ENCODE data around the gene TMEM141.

TMEM141 gene

DNA sequence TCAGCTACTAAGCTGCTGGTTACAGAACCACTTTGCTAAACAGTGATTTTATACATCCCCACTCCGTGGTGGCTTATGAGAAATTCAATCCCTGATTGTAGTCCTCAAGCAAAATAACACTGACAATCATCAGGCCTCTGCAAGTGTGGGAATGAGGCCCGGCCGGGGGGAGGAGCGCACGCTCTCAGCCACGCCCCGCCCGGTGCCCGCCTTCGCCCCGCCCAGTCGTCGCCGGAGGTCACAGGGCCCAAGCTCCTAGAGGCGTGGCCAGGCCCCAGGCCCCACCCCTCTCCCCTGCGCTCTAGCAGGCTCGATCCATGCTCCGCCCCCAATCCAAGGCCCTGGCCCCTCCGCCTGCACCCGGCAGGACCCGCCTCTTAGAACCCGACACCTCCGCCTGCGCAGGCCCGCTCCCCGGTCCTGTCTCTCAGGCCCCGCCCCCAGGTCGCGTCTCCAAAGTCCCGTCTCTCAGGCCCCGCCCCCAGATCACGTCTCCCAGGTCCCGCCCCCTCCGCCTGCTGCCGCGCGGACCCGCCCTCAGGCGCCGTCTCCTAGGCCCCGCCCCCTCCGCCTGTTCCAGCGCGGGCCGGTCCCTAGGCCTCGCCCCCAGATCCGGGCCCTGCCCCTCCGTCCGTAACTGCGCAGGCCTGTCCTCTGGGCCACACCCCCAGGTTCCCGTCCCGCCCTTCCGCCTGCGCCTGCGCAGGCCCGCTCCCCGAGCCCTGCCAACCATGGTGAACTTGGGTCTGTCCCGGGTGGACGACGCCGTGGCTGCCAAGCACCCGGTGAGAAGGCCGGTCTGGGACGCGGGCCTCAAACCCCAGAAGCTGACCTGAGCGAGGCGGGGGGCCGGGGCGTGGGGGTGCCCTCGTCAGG is at the start of gene TMEM141:
TMEM141 (plus strand) TSS at position 705 of the 876 bp plus-strand sequence; CDS start at position 732, 27 bp downstream.
- DNase-seq (ENCODE audit: low spot score): peak; percentile 99

DNA sequence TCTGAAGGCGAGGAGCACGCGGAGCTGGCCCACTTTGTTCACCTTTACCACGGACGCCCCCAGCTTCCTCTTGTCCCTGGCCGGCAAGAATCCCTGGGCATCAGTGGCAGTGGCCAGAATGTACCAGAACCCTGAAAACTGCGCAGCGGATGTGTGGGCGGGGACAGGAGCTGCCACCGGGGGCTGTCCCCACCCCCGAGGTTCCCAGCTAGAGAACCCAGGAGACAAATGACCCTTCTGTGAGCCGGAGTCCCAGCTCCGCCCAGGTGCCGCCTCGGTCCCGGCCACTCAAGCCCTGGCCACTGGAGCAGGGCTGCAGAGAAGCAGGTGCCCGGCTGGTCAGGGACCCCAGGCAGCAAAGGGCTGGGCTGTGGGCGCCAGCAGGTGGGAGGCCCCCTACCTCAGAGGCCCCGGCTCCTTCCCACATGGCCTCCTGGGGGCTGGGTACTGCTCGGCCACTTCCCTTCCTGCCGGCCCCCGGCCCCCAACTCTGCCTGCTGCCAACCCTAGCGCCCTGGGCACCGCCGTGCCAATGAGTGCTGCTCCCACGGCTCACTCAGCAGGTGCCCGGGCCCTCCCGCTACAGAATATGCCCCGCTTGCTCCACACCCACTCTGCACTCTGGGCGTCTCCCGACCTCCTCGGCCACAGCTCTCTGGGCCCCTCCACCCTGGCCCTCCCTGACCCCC is 49.1 kb upstream of the TMEM141 start:
- no peak for DNase-seq (ENCODE audit: low spot score)

DNA sequence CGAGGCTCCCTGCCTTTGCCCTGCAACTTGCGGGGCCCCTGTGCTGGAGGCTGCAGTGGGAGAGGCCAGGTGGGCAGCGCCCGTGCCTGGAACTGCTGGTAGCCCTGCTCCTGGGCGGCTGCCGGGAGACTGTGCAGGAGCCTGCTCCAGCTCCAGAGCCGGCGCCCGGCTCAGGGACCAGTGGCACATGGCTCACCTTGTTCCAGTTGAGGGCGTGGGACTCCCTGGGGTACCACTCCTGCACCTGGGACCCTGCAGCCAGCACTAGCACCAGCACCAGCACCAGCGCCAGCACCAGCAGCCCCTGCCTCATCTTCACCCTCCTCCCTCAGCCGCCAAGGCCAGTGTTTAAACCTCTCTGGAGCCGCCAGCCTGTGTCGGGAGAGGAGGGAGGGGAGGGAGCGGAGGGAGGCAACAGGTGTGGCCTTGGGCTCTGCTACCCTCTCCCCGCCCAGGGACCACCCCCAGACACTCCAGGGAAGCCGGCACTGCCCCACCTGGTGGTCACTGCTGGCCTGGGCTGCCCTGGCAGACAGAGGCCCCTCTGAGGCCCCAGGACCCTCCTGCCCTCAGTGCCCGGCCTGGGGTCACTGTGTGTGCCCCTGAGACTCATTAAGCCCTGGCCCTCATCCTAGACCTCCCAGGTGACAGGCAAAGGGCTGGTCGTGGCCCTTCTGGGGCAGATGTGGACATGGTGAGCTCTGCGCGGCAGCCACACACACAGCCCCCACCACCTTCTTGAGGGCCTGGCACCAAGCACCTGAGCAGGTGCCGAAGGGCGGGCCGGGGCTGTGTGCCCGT is 48.4 kb upstream of the TMEM141 start, which contains the start of gene LCN10:
LCN10 (minus strand) TSS at position 350 of the 801 bp plus-strand sequence; CDS start at position 313, 37 bp downstream.
- DNase-seq (ENCODE audit: low spot score): no peak

DNA sequence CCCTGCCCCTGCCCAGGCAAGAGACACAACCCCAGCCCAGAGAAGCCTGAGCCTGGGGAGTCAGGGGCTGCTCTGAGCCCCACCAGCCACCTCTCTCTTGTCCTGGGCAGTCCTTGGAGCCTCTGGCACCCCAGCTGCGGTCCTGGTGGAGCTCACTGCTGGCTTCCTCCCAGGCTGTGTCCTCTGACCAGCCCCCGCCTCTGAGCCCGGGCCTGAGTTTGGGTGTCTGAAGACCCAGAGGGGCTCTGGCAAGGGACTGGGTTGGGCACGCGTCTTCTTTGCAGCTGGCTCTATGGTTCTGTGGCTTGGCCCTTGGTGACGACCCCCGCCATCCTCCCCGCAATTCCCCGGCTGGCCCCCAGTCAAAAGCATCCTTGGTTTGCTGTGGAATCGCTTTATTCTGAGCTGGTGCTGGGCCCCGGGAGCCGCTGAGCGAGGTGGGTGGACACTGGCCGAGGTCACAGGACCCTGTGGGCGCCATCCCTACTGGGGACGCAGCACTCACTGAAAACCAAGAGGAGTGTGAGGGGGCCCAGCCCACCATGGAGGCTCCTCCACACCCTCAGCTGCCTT is 47.4 kb upstream of the TMEM141 start:
- DNase-seq (ENCODE audit: low spot score): no peak

DNA sequence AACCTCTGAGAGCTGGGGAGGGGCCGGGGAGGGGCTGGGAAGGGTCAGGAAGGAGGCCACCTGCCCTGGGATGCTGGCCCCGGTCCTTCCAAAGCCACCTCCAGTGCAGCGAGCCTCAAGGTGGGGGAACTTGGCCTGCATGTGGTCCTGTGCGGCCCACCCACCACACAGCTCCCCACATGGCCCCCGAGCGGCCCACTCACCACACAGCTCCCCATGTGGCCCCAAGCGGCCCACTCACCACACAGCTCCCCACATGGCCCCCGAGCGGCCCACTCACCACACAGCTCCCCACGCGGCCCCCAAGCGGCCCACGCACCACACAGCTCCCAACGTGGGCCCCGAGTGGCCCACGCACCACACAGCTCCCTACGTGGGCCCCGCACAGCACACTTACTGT is 46.4 kb upstream of the TMEM141 start:
- no peak for DNase-seq (ENCODE audit: low spot score)

DNA sequence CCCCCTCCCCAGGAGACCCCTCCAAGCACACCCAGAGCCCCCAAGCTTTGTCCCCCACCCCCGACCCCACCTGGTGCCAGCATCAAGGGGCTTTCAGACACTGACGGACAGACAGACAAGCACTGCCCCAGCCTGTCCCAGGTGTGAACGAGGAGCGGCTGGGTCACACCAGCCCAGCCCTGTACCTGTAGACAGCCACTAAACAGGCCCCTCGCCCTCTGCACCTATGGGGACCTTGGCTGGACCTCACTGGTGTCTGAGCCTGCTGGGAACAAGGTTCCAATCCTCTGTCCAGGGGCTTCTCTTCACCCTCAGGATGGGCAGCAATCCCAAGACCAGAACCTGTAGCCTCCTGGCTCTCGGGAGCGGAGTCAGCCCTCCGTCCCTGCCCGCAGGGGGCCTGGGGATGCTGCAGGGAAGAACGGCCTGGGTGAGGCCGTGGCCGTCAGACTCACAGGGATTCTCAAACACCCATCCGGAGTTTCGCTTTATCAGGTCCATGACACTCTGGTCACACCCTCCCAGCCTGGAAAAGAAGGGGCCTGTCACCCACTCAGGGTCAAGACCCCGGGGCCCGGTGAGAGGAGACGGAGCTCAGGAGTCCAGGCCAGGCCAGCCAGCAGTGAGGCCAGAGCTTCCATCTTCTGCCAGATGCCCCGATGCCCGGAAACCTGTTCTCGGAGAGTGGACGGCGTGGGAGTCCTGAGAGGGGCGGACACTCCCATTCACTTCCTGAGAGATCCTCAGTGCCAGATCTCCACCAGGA is 45.6 kb upstream of the TMEM141 start:
- DNase-seq (ENCODE audit: low spot score): no peak

DNA sequence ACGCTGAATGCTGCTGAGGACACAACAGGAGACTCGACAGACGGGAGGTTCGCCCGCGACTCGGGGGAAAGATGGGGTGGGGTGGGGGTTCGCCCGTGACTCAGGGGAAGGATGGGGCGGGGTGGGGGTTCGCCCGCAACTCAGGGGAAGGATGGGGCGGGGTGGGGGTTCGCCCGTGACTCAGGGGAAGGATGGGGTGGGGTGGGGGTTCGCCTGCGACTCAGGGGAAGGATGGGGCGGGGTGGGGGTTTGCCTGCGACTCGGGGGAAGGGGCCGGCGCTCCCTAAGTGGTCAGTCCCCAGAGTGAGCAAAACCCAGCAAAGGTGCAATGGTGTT is 45.0 kb upstream of the TMEM141 start:
- no peak for DNase-seq (ENCODE audit: low spot score)

DNA sequence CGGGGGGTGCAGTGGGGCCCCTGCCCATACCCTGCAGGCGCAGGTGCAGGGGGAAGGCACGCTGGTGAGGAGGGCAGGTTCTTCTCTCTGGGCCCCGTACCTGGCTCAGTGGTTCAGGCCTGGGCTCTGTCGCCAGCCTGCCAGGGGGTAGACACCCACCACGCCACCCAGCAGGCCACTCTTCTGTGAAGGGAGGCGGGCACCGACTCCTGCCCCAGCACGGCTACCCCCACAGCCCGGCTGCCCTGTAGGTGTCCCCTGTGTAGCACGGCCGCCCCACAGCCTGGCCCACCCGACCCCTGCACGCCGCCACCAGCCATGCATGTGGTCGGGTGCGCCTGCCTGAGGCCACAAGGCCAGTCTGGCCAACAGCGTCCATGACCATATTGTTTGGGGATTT is 44.5 kb upstream of the TMEM141 start:
- no peak for DNase-seq (ENCODE audit: low spot score)

DNA sequence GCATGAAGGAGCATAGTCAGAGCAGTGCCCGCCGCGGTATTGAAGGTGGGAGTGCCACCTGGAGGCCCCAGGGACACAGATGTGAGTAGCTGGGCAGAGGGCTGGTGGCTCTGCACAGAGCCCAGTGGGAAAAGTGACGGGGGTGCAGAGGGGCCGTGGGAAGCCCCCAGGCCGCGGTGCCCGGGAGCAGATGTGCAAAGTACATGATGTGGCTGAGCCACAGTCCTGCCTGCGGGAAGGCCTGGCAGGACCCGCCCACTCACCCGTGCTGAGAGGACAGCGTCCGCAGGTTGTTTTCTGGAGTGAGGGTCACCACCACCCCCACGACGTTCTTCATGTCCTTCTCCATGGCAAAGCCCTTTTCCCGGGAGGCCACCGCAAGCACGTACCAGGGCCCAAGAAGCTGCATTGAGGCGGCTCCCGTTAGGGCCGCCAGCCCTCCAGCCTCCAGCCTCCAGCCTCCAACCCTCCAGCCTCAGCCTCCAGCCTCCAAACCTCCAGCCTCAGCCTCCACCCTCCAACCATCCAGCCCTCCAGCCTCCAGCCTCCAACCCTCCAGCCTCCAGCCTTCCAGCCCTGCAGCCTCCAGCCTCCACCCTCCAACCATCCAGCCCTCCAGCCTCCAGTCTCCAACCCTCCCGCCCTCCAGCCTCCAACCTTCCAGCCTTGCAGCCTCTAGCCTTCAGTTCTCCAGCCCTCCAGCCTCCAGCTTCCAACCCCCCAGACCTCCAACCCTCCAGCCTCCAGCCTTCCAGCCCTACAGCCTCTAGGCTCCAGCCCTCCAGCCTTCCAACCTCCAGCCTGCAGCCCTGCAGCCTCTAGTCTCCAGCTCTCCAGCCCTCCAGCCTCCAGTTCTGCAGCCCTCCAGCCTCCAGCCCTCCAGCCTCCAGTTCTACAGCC is 43.7 kb upstream of the TMEM141 start:
- no peak for DNase-seq (ENCODE audit: low spot score)

DNA sequence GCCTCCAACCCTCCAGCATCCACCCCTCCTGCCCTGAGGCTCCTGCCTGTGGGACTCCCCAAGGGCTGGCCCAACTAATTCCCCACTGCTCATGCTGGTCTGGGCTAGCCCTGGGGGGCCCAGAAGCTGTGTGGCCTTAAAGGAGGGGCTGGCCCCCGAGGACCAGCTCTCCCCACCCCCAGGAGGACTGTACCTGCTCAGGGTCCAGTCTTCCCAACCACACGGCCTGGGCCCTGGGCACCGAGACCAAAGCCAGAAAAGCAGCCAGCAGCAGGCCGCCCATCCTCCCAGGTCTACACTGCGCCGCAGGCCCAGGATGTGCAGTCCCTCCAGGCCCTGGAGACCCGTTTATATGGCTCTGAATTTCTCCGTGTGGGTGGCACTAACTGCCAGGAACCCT is 42.9 kb upstream of the TMEM141 start, which contains the start of gene LCN6:
LCN6 (minus strand) TSS at position 325 of the 400 bp plus-strand sequence; CDS start at position 283, 42 bp downstream.
- DNase-seq (ENCODE audit: low spot score): no peak

DNA sequence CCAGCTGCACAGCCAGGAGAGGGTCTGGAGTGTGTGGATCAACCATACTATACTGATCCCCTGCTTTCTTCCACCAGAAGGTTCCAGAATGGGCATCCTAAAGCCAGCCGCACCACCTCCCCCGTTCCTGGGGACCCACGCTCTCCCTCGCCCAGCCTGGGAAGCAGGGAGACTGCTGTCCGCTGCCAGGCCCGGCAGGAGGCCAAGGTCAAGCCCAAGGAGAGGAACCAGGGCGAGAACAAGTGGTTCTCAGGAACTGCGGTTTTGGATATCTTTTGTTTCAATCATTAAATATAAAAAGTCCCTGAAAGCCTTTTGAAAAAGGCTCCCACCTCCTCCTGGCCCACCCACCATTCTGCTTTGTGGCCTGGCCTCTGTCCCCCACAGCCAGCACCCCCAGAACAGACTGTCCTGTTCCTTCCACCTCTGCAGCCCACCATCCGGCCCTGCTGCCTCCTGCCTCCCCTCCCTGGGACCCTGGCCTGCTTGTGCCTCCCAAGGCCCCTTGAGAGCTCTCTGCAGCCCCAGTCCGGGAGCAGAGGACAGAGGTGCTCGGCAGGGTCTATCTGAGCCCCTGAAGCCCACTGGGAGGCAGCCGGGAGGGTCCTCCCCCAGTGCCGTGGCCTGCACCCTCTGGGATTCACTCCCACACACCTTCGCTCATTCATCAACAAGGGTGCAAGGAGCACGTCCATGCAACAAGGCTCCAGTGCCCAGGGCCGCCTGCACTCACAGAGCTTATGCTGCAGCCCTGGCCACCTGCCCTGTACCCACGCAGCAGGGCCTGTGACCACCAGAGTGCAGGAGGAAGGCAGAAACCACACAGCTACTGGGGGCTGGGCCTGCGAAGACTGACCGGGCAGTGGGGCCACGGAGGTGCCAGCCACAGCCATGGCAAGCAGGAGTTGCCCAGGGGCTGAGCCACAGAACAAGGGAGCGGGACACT is 42.2 kb upstream of the TMEM141 start:
- no peak for DNase-seq (ENCODE audit: low spot score)

DNA sequence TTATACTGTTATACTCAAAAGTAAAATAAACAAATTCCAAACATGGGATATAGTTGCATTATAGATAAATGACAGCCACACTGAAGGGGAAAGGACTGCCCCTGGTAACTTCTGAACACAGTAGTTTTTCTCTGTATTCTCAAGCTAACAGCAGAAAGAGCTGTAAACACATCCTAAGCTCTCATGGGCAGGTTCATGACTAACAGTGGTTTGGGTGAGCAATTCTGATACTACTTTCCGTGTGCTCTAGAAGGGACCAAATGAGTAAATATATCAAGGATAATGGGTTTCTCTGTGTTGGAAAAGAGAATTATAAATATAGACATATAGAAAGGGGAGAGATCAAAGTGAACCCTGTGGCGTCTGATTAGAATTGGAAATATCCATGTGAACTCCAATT is 40.6 kb upstream of the TMEM141 start:
- no peak for DNase-seq (ENCODE audit: low spot score)

DNA sequence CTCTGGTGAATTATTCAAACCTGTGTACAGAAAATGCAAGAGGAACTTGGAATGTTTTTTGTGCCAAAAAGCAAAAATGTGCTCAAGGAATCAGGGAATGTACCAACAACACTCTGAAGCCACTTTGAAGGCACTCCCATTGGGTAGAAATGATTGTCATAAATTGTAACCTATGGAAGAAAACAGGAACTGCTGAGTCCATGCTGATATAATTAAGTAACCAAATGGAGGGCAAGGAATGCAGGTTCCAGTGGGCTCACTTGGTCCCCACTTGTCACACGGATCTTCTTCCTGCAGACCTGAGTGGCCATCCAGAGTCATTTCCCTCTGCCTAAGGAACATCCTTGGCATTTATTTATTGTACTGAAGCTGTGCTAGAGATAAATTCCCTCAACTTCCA is 39.9 kb upstream of the TMEM141 start:
- no peak for DNase-seq (ENCODE audit: low spot score)

DNA sequence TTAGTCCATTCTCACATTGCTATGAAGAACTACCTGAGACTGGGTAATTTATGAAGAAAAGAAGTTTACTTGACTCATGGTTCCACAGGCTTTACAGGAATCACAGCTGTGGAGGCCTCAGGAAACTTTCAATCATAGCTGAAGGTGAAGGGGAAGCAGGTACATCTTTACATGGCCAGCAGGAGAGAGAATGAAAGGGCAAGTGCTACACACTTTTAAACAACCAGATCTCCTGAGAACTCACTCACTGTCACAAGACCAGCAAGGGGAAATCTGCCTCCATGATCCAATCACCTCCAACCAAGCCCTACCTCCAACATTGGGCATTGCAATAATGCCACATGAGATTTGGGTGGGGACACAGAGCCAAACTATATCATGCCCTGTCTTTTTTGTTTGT is 39.3 kb upstream of the TMEM141 start:
- no peak for DNase-seq (ENCODE audit: low spot score)

DNA sequence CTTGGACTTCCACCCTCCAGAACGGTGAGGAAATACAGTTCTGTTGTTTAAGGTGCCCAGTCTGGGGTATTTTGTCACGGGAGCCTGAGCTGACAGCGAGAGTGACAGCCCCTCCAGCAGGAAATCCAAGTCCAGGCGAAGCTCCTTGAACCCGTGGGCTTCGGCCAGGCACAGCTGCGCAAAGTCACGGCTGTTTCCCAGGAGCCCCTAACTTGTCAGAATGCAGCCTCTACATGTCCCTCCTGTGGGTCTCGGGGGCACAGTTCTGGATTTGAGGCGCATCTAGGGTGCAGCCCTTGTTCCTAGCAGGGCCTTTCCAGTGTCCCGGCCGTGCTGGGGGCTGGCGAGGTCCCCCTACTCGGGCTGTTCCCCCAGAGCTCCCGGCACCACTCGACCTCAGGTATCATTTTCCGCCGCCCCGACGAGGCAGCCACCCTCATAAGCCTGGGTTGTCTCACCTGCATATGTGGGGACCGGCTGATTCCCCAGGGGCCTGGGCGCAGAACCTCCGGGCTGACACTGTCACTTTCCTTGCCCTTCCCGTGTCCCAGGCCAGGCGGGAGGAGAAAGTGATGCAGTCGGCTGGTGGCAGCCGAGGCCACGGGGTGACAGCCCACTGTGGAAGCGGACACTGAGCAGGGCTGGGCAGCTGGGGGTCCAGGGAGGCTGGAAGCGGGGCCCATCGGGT is 37.6 kb upstream of the TMEM141 start:
- no peak for DNase-seq (ENCODE audit: low spot score)

DNA sequence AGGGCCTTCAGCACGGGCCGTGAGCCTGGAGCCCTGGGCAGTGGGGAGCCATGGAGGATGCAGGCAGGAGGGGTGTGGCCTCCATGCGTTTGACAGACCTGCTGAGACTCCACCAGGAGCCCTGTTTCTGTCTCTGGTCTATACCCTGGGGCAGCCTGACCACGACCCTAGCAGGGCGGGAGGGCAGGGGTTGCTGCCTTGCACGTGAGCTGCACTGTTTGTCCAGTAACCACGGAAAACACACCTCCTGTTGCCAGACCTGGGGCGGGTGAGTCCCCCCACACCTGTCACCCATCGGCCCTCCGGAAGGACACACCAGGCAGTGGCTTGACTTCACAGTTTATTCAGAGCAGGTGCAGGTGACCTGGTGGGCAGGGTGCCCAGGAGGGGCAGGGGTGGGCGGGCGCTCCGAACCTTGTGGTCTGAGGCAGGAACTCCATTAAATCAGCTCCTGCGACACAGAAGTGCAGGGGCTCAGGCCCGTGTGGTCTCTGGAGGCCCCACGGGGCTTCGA is 37.0 kb upstream of the TMEM141 start:
- no peak for DNase-seq (ENCODE audit: low spot score)

DNA sequence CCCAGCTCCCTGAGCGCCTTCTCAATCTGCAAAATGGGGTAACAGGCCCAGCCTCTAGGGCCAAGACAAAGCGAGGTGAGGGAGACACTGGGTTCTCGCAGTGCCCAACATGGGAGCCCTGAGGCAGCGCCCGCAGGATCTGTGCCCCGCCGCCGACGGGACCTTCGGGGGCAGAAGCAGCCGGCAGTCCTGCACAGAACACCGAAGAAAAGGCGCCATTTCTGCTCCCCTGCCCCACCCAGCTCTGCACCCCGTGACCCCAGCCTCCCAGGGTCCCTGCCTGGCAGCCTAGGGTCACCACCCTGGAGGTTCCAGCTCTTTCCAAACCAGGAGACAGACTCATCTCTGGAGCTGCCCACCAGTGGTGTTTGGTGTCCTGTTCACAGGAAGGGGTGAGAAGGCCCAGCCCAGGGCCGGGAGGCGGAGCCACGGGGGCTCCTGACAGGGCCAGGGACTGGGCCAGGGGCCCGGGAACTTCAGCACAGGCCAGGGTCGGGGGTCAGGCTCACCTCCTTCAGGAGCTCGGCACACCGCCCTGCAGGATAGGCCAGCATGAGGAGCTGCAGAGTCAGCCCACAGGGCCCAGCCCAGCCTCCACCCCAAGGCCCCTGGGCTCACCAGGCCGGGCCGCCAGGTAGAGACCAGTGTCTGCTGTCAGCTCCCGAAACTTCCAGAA is 36.4 kb upstream of the TMEM141 start:
- DNase-seq (ENCODE audit: low spot score): no peak

Data from kidney capillary endothelial cell (primary cell).